ENCODE measurements around the gene RBKS. TPM values are rescaled to one million over a fixed set of nuclear protein-coding genes. Genes with fewer than 3 reads are reported as not detected.
A peak's percentile ranks its signal among the peaks of the same experiment; 100 is the strongest.

The RBKS gene
- total and polyA plus RNA-seq, 12 donors, result 0.88 to 9.1 (median 5.0) TPM

DNA sequence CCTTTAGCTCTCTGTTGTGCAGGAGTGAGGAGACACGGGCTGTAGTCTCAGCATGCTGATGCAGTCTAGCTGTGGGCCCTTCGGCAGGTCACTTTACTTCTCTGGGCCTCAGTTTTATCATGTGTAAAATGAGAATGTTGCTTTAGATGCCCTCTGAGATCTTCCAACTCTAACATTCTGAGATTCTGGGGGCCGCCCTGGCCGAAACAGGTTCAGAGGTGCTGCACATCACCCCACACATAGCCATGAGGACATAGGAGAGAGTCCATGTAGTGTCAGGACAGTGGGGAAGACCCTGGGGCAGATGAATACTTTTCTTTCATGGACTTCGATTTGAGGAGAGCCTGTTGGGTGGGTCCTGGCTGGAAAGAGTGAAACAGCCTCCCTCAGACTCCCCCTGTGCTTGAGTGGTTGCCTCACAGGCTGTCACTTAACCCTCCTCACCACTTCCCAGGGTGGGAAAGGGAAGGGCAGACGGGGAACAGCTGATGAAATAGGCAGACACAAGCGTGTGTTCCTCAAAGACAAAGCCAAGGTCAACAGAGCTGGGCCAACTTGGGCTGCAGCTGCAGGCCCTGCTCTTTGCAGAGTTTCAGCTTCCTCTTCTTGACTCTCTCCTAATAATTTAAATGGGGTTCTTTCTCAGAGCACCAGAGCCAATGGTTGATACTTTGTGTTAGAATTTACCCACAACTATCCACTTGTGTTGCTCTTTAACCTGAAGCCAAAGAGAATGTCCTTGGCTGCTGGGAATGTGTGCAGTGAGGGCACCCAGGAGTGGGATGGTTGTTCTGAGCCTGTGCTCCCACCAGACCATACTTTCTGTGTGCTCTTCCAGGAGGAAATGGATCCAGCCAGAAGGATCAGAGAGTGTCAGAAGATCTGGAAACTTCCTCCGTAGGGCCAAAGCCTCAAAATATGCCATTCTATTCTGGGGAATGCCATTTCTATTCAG, 133.4 kb downstream of the RBKS start:
- DNase-seq (peak; percentile 24 to 45), ATAC-seq (peak; percentile 50 to 86 (median 76))
- Histone ChIP-seq H3K27ac (peak overlapping the region in 6 of 10 donors; percentile 37 to 68 (median 49)), H3K4me3 (no peak overlapping the region), H3K4me1 (peaks cover 0 to 22% (median 11%) of the 10 kb centered on the region in 9 donors), H3K36me3 (no peaks in the 10 kb centered on the region), H3K27me3 (no peaks in the 10 kb centered on the region), H3K9me3 (no peaks in the 10 kb centered on the region)
- TF ChIP-seq CTCF (IDR thresholded peaks at IDR 0.05), result no peak
- intact Hi-C loops (cut with DNase I), result loop anchor here in 2 of 10 donors (2.0 to 10.0 kb wide), 2 partner anchors 694 to 698 kb away; no protein-coding TSS in a partner anchor
- WGBS, 2 donors, result 73% methylated on average over 8 of the region's 8 CpGs

DNA sequence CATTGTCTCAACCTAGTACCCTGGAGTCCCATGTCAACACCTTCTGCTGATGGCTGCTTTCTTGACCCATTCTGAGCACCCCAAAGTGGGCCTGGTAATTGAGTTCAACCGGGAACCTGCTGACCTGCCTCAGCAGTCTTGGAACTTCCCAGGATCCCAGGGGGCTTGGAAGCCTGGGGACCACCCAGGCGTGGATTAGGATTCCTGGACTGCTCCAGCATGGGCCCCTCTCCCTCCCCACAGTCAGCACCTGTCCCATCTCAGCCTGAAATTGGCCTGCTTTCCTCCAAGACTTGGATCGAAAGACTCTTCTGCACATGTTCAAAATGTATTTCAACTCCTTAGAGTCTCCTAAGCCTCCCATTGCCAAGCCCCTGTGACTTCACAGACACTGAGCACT, 134.1 kb downstream of the RBKS start:
- ATAC-seq, result peak in 4 of 8 donors; percentile 12 to 20 (median 19)
- intact Hi-C loops (cut with DNase I), result loop anchor here in 2 of 10 donors (2.0 to 10.0 kb wide), 2 partner anchors 695 to 699 kb away; no protein-coding TSS in a partner anchor
- no peak for TF ChIP-seq CTCF (IDR thresholded peaks at IDR 0.05)
- Histone ChIP-seq H3K27me3 (no peaks in the 10 kb centered on the region), H3K4me1 (peaks cover 0 to 22% (median 11%) of the 10 kb centered on the region in 9 donors), H3K4me3 (no peak overlapping the region), H3K9me3 (no peaks in the 10 kb centered on the region), H3K36me3 (no peaks in the 10 kb centered on the region), H3K27ac (peak overlapping the region in 4 of 10 donors; percentile 37 to 68 (median 38))
- 83 to 84% methylated on average over 3 of the region's 3 CpGs for WGBS, 2 donors
- DNase-seq, result no peak

DNA sequence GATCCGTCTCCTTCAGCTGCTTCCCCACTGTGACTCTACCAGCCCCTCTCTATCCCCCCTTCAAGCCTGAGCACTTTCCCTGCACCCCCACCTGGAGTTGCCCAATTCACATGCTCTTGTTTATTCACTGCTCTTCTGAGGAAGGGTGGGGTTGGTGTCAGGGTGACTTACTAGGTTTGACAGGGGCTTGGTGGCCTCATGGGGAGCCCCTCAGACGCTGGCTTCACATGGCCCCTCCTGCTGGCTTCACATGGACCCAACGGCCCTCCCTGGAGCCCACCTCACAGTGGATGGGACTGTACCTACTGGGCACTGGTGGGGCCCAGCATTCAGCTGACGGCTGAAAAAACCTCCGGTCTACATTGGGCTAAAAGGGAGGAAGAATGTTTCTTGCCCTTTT, 135.4 kb downstream of the RBKS start:
- no peaks in the 10 kb centered on the region for H3K9me3 ChIP-seq
- WGBS, 2 donors, result 91 to 97% methylated on average over 5 of the region's 5 CpGs
- H3K27me3 ChIP-seq, result no peaks in the 10 kb centered on the region
- TF ChIP-seq CTCF (IDR thresholded peaks at IDR 0.05), result no peak
- intact Hi-C loops (cut with DNase I), result loop anchor here in 7 of 10 donors (2.0 to 10.0 kb wide), 4 partner anchors 692 to 700 kb away; no protein-coding TSS in a partner anchor
- H3K27ac ChIP-seq, result no peak overlapping the region
- H3K4me1 ChIP-seq, result peaks cover 0 to 22% (median 11%) of the 10 kb centered on the region in 9 donors
- no peak overlapping the region for H3K4me3 ChIP-seq
- no peak for DNase-seq
- H3K36me3 ChIP-seq, result no peaks in the 10 kb centered on the region
- ATAC-seq, result no peak

DNA sequence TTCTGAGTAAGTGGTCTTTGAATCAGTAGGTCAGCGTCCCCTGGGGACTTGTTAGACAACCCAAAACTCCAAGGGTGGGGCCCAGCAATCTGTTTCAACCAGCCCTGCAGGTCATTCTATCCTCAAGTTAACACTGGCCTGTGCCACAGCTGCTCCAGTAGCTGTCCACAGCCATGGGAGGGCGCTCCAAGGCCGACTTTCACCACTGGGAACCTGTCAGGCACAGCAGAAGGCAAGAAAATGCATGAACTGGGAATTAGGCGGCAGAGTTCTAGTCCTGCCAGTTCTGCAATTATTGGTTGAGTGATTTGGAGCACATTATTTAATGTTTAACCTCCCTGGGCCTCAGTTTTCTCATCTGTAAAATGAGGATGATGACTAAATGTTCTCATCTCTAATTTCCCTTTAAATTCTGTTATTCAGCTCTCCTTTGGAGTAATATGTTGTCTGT, 136.0 kb downstream of the RBKS start:
- intact Hi-C loops (cut with DNase I), result loop anchor here in 7 of 10 donors (2.0 to 10.0 kb wide), 4 partner anchors 693 to 701 kb away; no protein-coding TSS in a partner anchor
- DNase-seq, result peak; percentile 78 to 82
- WGBS, 2 donors, result 27 to 33% methylated on average over 4 of the region's 4 CpGs
- peak; percentile 66 to 92 (median 83) for ATAC-seq
- Histone ChIP-seq H3K9me3 (peaks cover 0 to 5% (median 0%) of the 10 kb centered on the region in 11 donors), H3K4me1 (peaks cover 0 to 22% (median 11%) of the 10 kb centered on the region in 9 donors), H3K27me3 (no peaks in the 10 kb centered on the region), H3K36me3 (no peaks in the 10 kb centered on the region), H3K4me3 (no peak overlapping the region), H3K27ac (no peak overlapping the region)
- TF ChIP-seq CTCF (IDR thresholded peaks at IDR 0.05), result peak; percentile 64 to 93 (median 83)

Measured in heart right ventricle (tissue), 16 donors.